ENCODE measurements around the gene DLG2.

GRCh38 chr11:84292955-84293354 lies 1334.2 kb downstream of the DLG2 start:
- TF ChIP-seq CTCF (conservative IDR thresholded peaks at IDR 0.05 in 1 of 2, IDR thresholded peaks at IDR 0.05 in 1 of 2; ENCODE audit: extremely low read depth in 1 of 2, insufficient read depth in 1 of 2, low read depth in 1 of 2, low read length in 2 of 2), result no peak
- no peak for TF ChIP-seq EZH2 (IDR thresholded peaks at IDR 0.05; ENCODE audit: borderline replicate concordance, low read length)
